GM12892 (cell line): ENCODE data around the gene ABHD2.
"Not testable (repeated sequence)": the region's sequence is repeated elsewhere in the genome, so short reads cannot be mapped to it uniquely, and the experiment has no call there.

Source experiments
- POLR2A ChIP-seq: IDR thresholded peaks from 2 replicates; pipeline ENCODE4 v1.6.1; 2011; ENCODE audit warnings: low read depth, low read length, control low read depth
- TAF1 ChIP-seq: IDR thresholded peaks from 2 replicates; pipeline ENCODE4 v1.6.1; 2011; ENCODE audit warnings: low read depth, mild to moderate bottlenecking, control low read depth, low read length, borderline replicate concordance

DNA sequence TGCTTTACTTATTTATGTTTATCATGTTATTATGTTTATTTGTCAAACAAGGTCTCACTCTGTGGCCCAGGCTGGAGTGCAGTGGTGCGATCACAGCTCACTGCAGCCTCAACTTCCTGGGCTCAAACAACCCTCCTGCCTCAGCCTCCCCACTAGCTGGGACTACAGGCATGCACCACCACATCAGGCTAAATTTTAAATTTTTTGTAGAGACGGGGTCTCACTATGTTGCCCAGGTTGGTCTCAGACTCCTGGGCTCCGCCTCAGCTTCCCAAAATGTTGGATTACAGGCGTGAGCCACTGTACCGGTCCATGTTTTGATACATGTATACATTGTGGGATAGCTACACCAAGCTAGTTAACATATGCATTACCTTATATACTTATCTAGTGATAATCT is 1.9 kb upstream of the ABHD2 start:
- not testable (repeated sequence) for TF ChIP-seq POLR2A, TAF1
